ENCODE data around the gene NDUFA11.

GRCh38 chr19:5932609-5933262 is 29.1 kb upstream of the NDUFA11 start:
- TF ChIP-seq LEF1 (IDR thresholded peaks at IDR 0.05; ENCODE audit: borderline replicate concordance) (no peak), CTBP1 (IDR thresholded peaks at IDR 0.05; ENCODE audit: borderline replicate concordance) (no peak), SP1 (IDR thresholded peaks at IDR 0.05) (no peak), PKNOX1 (IDR thresholded peaks at IDR 0.05) (no peak), FOXM1 (IDR thresholded peaks at IDR 0.05; ENCODE audit: borderline replicate concordance) (no peak)

Data from HEK293T (cell line).